Nephron (organoid): Measurements from ENCODE around the gene ANO8.
"Not testable (repeated sequence)": the region's sequence is repeated elsewhere in the genome, so short reads cannot be mapped to it uniquely, and the experiment has no call there.

ENCODE experiments used
- H3K27ac Mint-ChIP-seq, 3 experiments: 2 replicates each; pipeline ENCODE4 v1.8.0; 2020; ENCODE audit warnings: mixed read lengths in 3 of 3, mild to moderate bottlenecking in 2 of 3, moderate library complexity in 1 of 3
- H3K27me3 Mint-ChIP-seq: 2 replicates; pipeline ENCODE4 v1.8.0; 2021; ENCODE audit warnings: low read depth, mild to moderate bottlenecking, moderate library complexity, mixed read lengths
- H3K36me3 Mint-ChIP-seq: 2 replicates; pipeline ENCODE4 v1.8.0; 2020; ENCODE audit warnings: low read depth, mixed read lengths
- H3K4me1 Mint-ChIP-seq: 2 replicates; pipeline ENCODE4 v1.8.0; 2020; ENCODE audit warnings: mixed read lengths
- H3K4me3 Mint-ChIP-seq, 3 experiments: 2 replicates each; pipeline ENCODE4 v1.8.0; 2020; ENCODE audit warnings: mild to moderate bottlenecking in 3 of 3, mixed read lengths in 3 of 3, moderate library complexity in 2 of 3
- H3K9me3 Mint-ChIP-seq: 2 replicates; pipeline ENCODE4 v1.8.0; 2020; ENCODE audit warnings: mixed read lengths
- CTCF ChIP-seq, 3 experiments: fragments of 200-600 bp; sonication (generic); IDR thresholded peaks; one replicate each; pipeline ENCODE4 v1.5.0; 2021; ENCODE audit warnings: antibody characterized with exemption in 3 of 3; ENCODE audit not compliant: unreplicated experiment in 3 of 3

The ANO8 gene

GRCh38 chr19:17300992-17301619 is 33.5 kb downstream of the ANO8 start:
- Mint-ChIP-seq H3K4me3 (peak overlapping the region; percentile 77 to 83 (median 80)), H3K27me3 (no peaks in the 10 kb centered on the region), H3K27ac (no peak overlapping the region), H3K36me3 (peaks cover 22% of the 10 kb centered on the region), H3K9me3 (no peaks in the 10 kb centered on the region), H3K4me1 (peaks cover 32% of the 10 kb centered on the region)
- TF ChIP-seq CTCF (IDR thresholded peaks at IDR 0.05; ENCODE audit: unreplicated experiment in 3 of 3), result no peak

DNA sequence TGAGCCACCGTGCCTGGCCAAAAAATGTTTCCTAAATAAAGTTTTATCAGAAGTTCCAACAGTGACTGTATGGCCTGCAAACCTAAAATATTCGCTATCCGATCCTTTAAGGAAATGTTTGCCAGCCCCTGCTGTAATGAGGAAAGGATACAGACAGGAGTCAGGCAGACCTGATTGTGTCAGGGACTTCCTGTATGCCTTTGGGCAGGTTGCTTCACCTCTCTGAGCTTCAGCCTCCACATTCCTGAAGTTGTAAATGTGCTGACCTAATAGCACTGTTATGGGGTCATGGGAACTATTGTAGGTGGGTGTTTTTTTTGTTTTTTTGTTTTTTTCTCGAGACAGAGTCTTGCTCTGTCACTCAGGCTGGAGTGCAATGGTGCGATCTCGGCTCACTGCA is 37.7 kb downstream of the ANO8 start:
- peaks cover 23% of the 10 kb centered on the region for H3K36me3 Mint-ChIP-seq
- H3K27ac Mint-ChIP-seq, result no peak overlapping the region
- peaks cover 1% of the 10 kb centered on the region for H3K4me1 Mint-ChIP-seq
- no peaks in the 10 kb centered on the region for H3K27me3 Mint-ChIP-seq
- H3K9me3 Mint-ChIP-seq, result no peaks in the 10 kb centered on the region
- no peak overlapping the region for H3K4me3 Mint-ChIP-seq
- TF ChIP-seq CTCF (IDR thresholded peaks at IDR 0.05; ENCODE audit: unreplicated experiment in 3 of 3), result no peak

- Mint-ChIP-seq H3K4me3 (no peak overlapping the region), H3K27me3 (no peaks in the 10 kb centered on the region)
Observed at GRCh38 chr19:17296273-17296672, 38.4 kb downstream of the ANO8 start.

DNA sequence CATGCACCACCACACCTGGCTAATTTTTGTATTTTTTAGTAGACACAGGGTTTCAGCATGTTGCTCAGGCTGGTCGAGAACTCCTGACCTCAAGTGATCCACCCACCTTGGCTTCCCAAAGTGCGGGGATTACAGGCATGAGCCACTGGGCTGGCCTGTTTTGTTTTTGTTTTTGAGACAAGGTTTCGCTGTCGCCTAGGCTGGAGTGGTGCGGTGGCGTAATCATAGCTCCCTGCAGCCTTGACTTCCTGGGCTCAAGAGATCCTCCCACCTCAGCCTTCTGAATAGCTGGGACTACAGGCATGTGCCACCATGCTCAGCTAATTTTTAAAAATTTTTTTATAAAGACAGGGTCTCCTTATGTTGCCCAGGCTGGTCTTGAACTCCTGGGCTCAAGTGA is 39.1 kb downstream of the ANO8 start:
- H3K27ac Mint-ChIP-seq, H3K4me1 Mint-ChIP-seq, H3K4me3 Mint-ChIP-seq, H3K9me3 Mint-ChIP-seq, H3K27me3 Mint-ChIP-seq: not testable (repeated sequence)
- peaks cover 22% of the 10 kb centered on the region for H3K36me3 Mint-ChIP-seq

More at GRCh38 chr19:17296273-17296672, 38.4 kb downstream of the ANO8 start:
- no peak overlapping the region for H3K27ac Mint-ChIP-seq
- TF ChIP-seq CTCF (IDR thresholded peaks at IDR 0.05; ENCODE audit: unreplicated experiment in 3 of 3), result no peak
- peaks cover 22% of the 10 kb centered on the region for H3K36me3 Mint-ChIP-seq
- H3K9me3 Mint-ChIP-seq, result no peaks in the 10 kb centered on the region
- no peaks in the 10 kb centered on the region for H3K4me1 Mint-ChIP-seq

DNA sequence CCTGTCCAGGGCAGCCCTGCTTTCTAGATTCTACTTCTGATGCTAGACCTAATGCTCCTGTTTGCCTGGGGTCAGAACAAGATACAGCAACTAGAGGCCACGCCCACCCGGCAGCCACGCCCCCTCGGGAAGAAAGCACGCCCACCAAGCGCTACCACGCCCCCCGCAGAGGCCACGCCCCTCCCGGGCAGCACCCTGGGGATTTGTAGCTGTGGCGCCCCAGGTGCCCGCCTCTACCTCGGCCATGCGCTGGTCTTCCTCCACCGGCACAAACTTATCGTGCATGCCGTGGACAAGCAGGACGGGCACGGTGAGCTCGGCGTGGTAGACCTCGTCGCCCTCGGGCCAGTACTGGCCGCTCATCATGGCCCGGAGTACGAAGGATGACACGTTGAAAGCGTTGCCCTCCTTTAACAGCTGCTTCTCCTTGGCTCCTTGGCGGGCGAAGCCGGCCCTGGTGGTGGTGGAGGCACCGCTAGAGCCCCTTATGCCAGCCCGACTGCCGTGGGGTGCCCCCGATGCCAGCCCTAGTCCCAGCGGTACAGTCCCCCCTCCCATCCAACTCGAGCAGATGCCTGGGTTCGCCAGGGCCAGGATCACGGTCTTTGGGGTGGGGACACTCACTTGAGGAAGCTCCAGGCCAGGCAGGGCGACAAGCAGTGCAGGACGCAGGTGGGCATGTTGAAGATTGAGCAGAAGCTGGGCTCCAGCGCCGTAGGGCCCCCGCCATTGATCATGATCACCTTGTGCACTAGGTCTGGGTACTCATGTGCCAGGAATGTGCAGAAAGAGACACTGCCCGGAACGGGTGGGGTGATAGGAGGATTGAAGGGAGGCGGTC is 40.4 kb downstream of the ANO8 start:
- Mint-ChIP-seq H3K36me3 (peaks cover 22% of the 10 kb centered on the region), H3K9me3 (no peaks in the 10 kb centered on the region), H3K27ac (no peak overlapping the region), H3K4me3 (no peak overlapping the region), H3K27me3 (no peaks in the 10 kb centered on the region), H3K4me1 (no peaks in the 10 kb centered on the region)
- TF ChIP-seq CTCF (IDR thresholded peaks at IDR 0.05; ENCODE audit: unreplicated experiment in 3 of 3), result no peak

DNA sequence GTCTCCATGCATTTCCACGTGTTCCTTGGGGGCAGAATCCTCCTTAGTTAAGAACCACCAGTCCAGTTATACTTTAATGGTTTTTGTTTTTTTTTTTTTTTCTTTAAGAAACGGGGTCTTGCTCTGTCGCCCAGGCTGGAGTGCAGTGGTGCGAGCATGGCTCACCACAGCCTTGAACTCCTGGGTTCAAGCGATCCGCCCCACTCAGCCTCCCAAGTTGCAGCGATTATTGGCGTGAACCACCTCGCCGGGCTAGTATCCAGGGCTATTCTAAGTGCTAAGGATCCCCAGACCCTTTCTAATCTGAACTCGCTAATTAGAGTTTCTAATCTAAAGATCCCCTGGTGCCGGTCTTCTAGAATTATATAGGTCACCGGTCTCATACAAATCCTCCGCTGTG is 41.0 kb downstream of the ANO8 start:
- no peak for TF ChIP-seq CTCF (IDR thresholded peaks at IDR 0.05; ENCODE audit: unreplicated experiment in 3 of 3)
- Mint-ChIP-seq H3K4me3 (no peak overlapping the region), H3K9me3 (no peaks in the 10 kb centered on the region), H3K27me3 (no peaks in the 10 kb centered on the region), H3K36me3 (peaks cover 18% of the 10 kb centered on the region), H3K27ac (no peak overlapping the region), H3K4me1 (no peaks in the 10 kb centered on the region)
